GM21737 (cell line): ENCODE measurements around the gene PCDHGA7.
"Not testable (repeated sequence)": the region's sequence is repeated elsewhere in the genome, so short reads cannot be mapped to it uniquely, and the experiment has no call there.

Experiments
- ATAC-seq: cut with Tn5 transposase; IDR thresholded peaks from one replicate; pipeline ENCODE4 v1.9.1; 2021; ENCODE audit warnings: mild to moderate bottlenecking, moderate library complexity; ENCODE audit not compliant: unreplicated experiment

The PCDHGA7 gene

GRCh38 chr5:141382469-141383294, at the start of gene PCDHGA7:
PCDHGA7 (plus strand) TSS chr5:141382742; CDS start chr5:141382900, 158 bp downstream.
- no peak for ATAC-seq

- ATAC-seq: no peak
These were observed 43.8 kb upstream of the PCDHGA7 start, which contains the start of gene PCDHGA2 for GRCh38 chr5:141338538-141339306. PCDHGA2 (plus strand) TSS chr5:141338760.

GRCh38 chr5:141340781-141341354, 41.7 kb upstream of the PCDHGA7 start:
- not testable (repeated sequence) for ATAC-seq

- no peak for ATAC-seq
These were observed 39.8 kb upstream of the PCDHGA7 start for GRCh38 chr5:141342773-141343172.

- no peak for ATAC-seq
These were observed 39.1 kb upstream of the PCDHGA7 start, which contains the start of gene PCDHGA3 for GRCh38 chr5:141343242-141343952. PCDHGA3 (plus strand) TSS chr5:141343829; CDS start chr5:141344034, 205 bp downstream.

GRCh38 chr5:141343953-141344463, 38.5 kb upstream of the PCDHGA7 start:
- ATAC-seq: no peak

GRCh38 chr5:141345327-141345726, 37.2 kb upstream of the PCDHGA7 start:
- ATAC-seq: no peak

- ATAC-seq: not testable (repeated sequence)
These were observed 36.5 kb upstream of the PCDHGA7 start for GRCh38 chr5:141346017-141346416.

- no peak for ATAC-seq
These were observed 32.5 kb upstream of the PCDHGA7 start, which contains the start of gene PCDHGB1 for GRCh38 chr5:141349917-141350619. PCDHGB1 (plus strand) TSS chr5:141350099; CDS start chr5:141350261, 162 bp downstream.

GRCh38 chr5:141351591-141351990, 31.0 kb upstream of the PCDHGA7 start:
- no peak for ATAC-seq

GRCh38 chr5:141354900-141355469, 27.6 kb upstream of the PCDHGA7 start, which contains the start of gene PCDHGA4:
PCDHGA4 (plus strand) TSS chr5:141355021; CDS start chr5:141355108, 87 bp downstream.
- no peak for ATAC-seq

GRCh38 chr5:141355641-141356040, 26.9 kb upstream of the PCDHGA7 start:
- no peak for ATAC-seq

- ATAC-seq: no peak
These were observed 26.4 kb upstream of the PCDHGA7 start for GRCh38 chr5:141356133-141356532.

GRCh38 chr5:141356950-141357349, 25.6 kb upstream of the PCDHGA7 start:
- no peak for ATAC-seq

GRCh38 chr5:141359790-141360426, 22.6 kb upstream of the PCDHGA7 start, which contains the start of gene PCDHGB2:
PCDHGB2 (plus strand) TSS chr5:141359994; CDS start chr5:141360136, 142 bp downstream.
- no peak for ATAC-seq

- ATAC-seq: no peak
These were observed 21.9 kb upstream of the PCDHGA7 start for GRCh38 chr5:141360685-141361084.

GRCh38 chr5:141362719-141363118, 19.8 kb upstream of the PCDHGA7 start:
- no peak for ATAC-seq

GRCh38 chr5:141363952-141364660, 18.4 kb upstream of the PCDHGA7 start, which contains the start of gene PCDHGA5:
PCDHGA5 (plus strand) TSS chr5:141364162; CDS start chr5:141364331, 169 bp downstream.
- no peak for ATAC-seq
